ENCODE results near the gene PPP1R27.
A peak's percentile ranks its signal among the peaks of the same experiment; 100 is the strongest.
"Not testable (repeated sequence)": the region's sequence is repeated elsewhere in the genome, so short reads cannot be mapped to it uniquely, and the experiment has no call there.

PPP1R27 gene

GRCh38 chr17:81841866-81842265 is 7.0 kb upstream of the PPP1R27 start:
- peaks cover 7% of the 10 kb centered on the region for H3K4me1 ChIP-seq
- H3K27ac ChIP-seq = no peak overlapping the region
- H3K9me3 ChIP-seq (ENCODE audit: control insufficient read depth, low read length) = no peaks in the 10 kb centered on the region
- no peak overlapping the region for H3K9ac ChIP-seq
- no peaks in the 10 kb centered on the region for H3K36me3 ChIP-seq (ENCODE audit: control insufficient read depth, insufficient read depth, low read length)
- no peaks in the 10 kb centered on the region for H3K27me3 ChIP-seq (ENCODE audit: control insufficient read depth, insufficient read depth, low read length)
- TF ChIP-seq CTCF (IDR thresholded peaks at IDR 0.05) = no peak
- no peak overlapping the region for H2AFZ ChIP-seq
- no peaks in the 10 kb centered on the region for H3K79me2 ChIP-seq
- no peak overlapping the region for H3K4me3 ChIP-seq (ENCODE audit: low read depth, low read length)
- H3K4me2 ChIP-seq (ENCODE audit: low read length) = no peak overlapping the region

- H3K27me3 ChIP-seq (ENCODE audit: control insufficient read depth, insufficient read depth, low read length) = no peaks in the 10 kb centered on the region
- peak overlapping the region; percentile 43 for H3K4me2 ChIP-seq (ENCODE audit: low read length)
- H3K27ac ChIP-seq = peak overlapping the region; percentile 5
- H3K4me1 ChIP-seq = peaks cover 7% of the 10 kb centered on the region
- H3K9ac ChIP-seq = no peak overlapping the region
- peak overlapping the region; percentile 97 for H2AFZ ChIP-seq
- no peaks in the 10 kb centered on the region for H3K9me3 ChIP-seq (ENCODE audit: control insufficient read depth, low read length)
- H3K79me2 ChIP-seq = no peaks in the 10 kb centered on the region
- no peak for TF ChIP-seq CTCF (IDR thresholded peaks at IDR 0.05)
- no peaks in the 10 kb centered on the region for H3K36me3 ChIP-seq (ENCODE audit: control insufficient read depth, insufficient read depth, low read length)
- peak overlapping the region; percentile 1 for H3K4me3 ChIP-seq (ENCODE audit: low read depth, low read length)
Observed at GRCh38 chr17:81840826-81841778, 6.3 kb upstream of the PPP1R27 start.

- not testable (repeated sequence) for H3K4me2 ChIP-seq (ENCODE audit: low read length); H3K36me3 ChIP-seq (ENCODE audit: control insufficient read depth, insufficient read depth, low read length); H3K4me1 ChIP-seq; H3K4me3 ChIP-seq (ENCODE audit: low read depth, low read length); H3K27me3 ChIP-seq (ENCODE audit: control insufficient read depth, insufficient read depth, low read length); H3K9ac ChIP-seq; H2AFZ ChIP-seq; H3K9me3 ChIP-seq (ENCODE audit: control insufficient read depth, low read length); H3K79me2 ChIP-seq; H3K27ac ChIP-seq
Observed at GRCh38 chr17:81840059-81840458, 5.2 kb upstream of the PPP1R27 start.

GRCh38 chr17:81839301-81839700 is 4.5 kb upstream of the PPP1R27 start:
- H3K4me2 ChIP-seq (ENCODE audit: low read length) = peak overlapping the region; percentile 59
- no peaks in the 10 kb centered on the region for H3K9me3 ChIP-seq (ENCODE audit: control insufficient read depth, low read length)
- peak overlapping the region; percentile 29 for H3K4me3 ChIP-seq (ENCODE audit: low read depth, low read length)
- H3K9ac ChIP-seq = no peak overlapping the region
- peak overlapping the region; percentile 69 for H2AFZ ChIP-seq
- no peaks in the 10 kb centered on the region for H3K27me3 ChIP-seq (ENCODE audit: control insufficient read depth, insufficient read depth, low read length)
- TF ChIP-seq CTCF (IDR thresholded peaks at IDR 0.05) = no peak
- H3K79me2 ChIP-seq = no peaks in the 10 kb centered on the region
- no peak overlapping the region for H3K27ac ChIP-seq
- peaks cover 7% of the 10 kb centered on the region for H3K4me1 ChIP-seq
- no peaks in the 10 kb centered on the region for H3K36me3 ChIP-seq (ENCODE audit: control insufficient read depth, insufficient read depth, low read length)

GRCh38 chr17:81838753-81839255 is 4.0 kb upstream of the PPP1R27 start:
- H2AFZ ChIP-seq = peak overlapping the region; percentile 69
- H3K36me3 ChIP-seq (ENCODE audit: control insufficient read depth, insufficient read depth, low read length) = no peaks in the 10 kb centered on the region
- H3K27ac ChIP-seq = no peak overlapping the region
- H3K9ac ChIP-seq = no peak overlapping the region
- H3K27me3 ChIP-seq (ENCODE audit: control insufficient read depth, insufficient read depth, low read length) = no peaks in the 10 kb centered on the region
- H3K9me3 ChIP-seq (ENCODE audit: control insufficient read depth, low read length) = no peaks in the 10 kb centered on the region
- H3K4me1 ChIP-seq = peaks cover 7% of the 10 kb centered on the region
- no peaks in the 10 kb centered on the region for H3K79me2 ChIP-seq
- peak overlapping the region; percentile 29 for H3K4me3 ChIP-seq (ENCODE audit: low read depth, low read length)
- TF ChIP-seq CTCF (IDR thresholded peaks at IDR 0.05) = no peak
- peak overlapping the region; percentile 59 for H3K4me2 ChIP-seq (ENCODE audit: low read length)

Measured in parathyroid adenoma (tissue), 2 donors.